ENCODE data around the gene VTI1A.
A peak's percentile ranks its signal among the peaks of the same experiment; 100 is the strongest.

The VTI1A gene

GRCh38 chr10:112803961-112804401 is 357.0 kb downstream of the VTI1A start:
- Histone ChIP-seq H3K4me3 (ENCODE audit: low read length in 2 of 2) (no peak overlapping the region), H3K27ac (ENCODE audit: low read depth in 2 of 2, low read length in 2 of 2) (peak overlapping the region; percentile 50 to 76), H3K9ac (ENCODE audit: low read depth in 1 of 2, low read length in 2 of 2) (peak overlapping the region in 1 of 2 donors; percentile 28), H3K27me3 (ENCODE audit: control insufficient read depth in 2 of 2, insufficient read depth in 2 of 2, low read length in 2 of 2) (no peaks in the 10 kb centered on the region), H3K36me3 (ENCODE audit: control insufficient read depth in 2 of 2, insufficient read depth in 2 of 2, low read length in 2 of 2) (no peaks in the 10 kb centered on the region), H3K9me3 (ENCODE audit: control insufficient read depth in 2 of 2, low read length in 2 of 2) (no peaks in the 10 kb centered on the region), H3K4me1 (ENCODE audit: control insufficient read depth in 2 of 2, insufficient read depth in 2 of 2, low read length in 2 of 2) (peaks cover 6 to 16% of the 10 kb centered on the region in 2 donors)

GRCh38 chr10:112805254-112805590 is 358.2 kb downstream of the VTI1A start:
- no peak overlapping the region for H3K27ac ChIP-seq (ENCODE audit: low read depth in 2 of 2, low read length in 2 of 2)
- no peaks in the 10 kb centered on the region for H3K9me3 ChIP-seq (ENCODE audit: control insufficient read depth in 2 of 2, low read length in 2 of 2)
- peaks cover 6 to 16% of the 10 kb centered on the region in 2 donors for H3K4me1 ChIP-seq (ENCODE audit: control insufficient read depth in 2 of 2, insufficient read depth in 2 of 2, low read length in 2 of 2)
- no peaks in the 10 kb centered on the region for H3K27me3 ChIP-seq (ENCODE audit: control insufficient read depth in 2 of 2, insufficient read depth in 2 of 2, low read length in 2 of 2)
- H3K9ac ChIP-seq (ENCODE audit: low read depth in 1 of 2, low read length in 2 of 2): no peak overlapping the region
- no peaks in the 10 kb centered on the region for H3K36me3 ChIP-seq (ENCODE audit: control insufficient read depth in 2 of 2, insufficient read depth in 2 of 2, low read length in 2 of 2)
- H3K4me3 ChIP-seq (ENCODE audit: low read length in 2 of 2): no peak overlapping the region

GRCh38 chr10:112805701-112806100 is 358.7 kb downstream of the VTI1A start:
- Histone ChIP-seq H3K4me1 (ENCODE audit: control insufficient read depth in 2 of 2, insufficient read depth in 2 of 2, low read length in 2 of 2) (peaks cover 6 to 16% of the 10 kb centered on the region in 2 donors), H3K27me3 (ENCODE audit: control insufficient read depth in 2 of 2, insufficient read depth in 2 of 2, low read length in 2 of 2) (no peaks in the 10 kb centered on the region), H3K4me3 (ENCODE audit: low read length in 2 of 2) (no peak overlapping the region), H3K9ac (ENCODE audit: low read depth in 1 of 2, low read length in 2 of 2) (no peak overlapping the region), H3K27ac (ENCODE audit: low read depth in 2 of 2, low read length in 2 of 2) (no peak overlapping the region), H3K36me3 (ENCODE audit: control insufficient read depth in 2 of 2, insufficient read depth in 2 of 2, low read length in 2 of 2) (peaks cover 0 to 3% of the 10 kb centered on the region in 2 donors), H3K9me3 (ENCODE audit: control insufficient read depth in 2 of 2, low read length in 2 of 2) (no peaks in the 10 kb centered on the region)

GRCh38 chr10:112807013-112807412 is 360.0 kb downstream of the VTI1A start:
- Histone ChIP-seq H3K36me3 (ENCODE audit: control insufficient read depth in 2 of 2, insufficient read depth in 2 of 2, low read length in 2 of 2) (peaks cover 0 to 3% of the 10 kb centered on the region in 2 donors), H3K4me3 (ENCODE audit: low read length in 2 of 2) (no peak overlapping the region), H3K9me3 (ENCODE audit: control insufficient read depth in 2 of 2, low read length in 2 of 2) (no peaks in the 10 kb centered on the region), H3K4me1 (ENCODE audit: control insufficient read depth in 2 of 2, insufficient read depth in 2 of 2, low read length in 2 of 2) (peaks cover 6 to 9% of the 10 kb centered on the region in 2 donors), H3K27ac (ENCODE audit: low read depth in 2 of 2, low read length in 2 of 2) (no peak overlapping the region), H3K9ac (ENCODE audit: low read depth in 1 of 2, low read length in 2 of 2) (no peak overlapping the region), H3K27me3 (ENCODE audit: control insufficient read depth in 2 of 2, insufficient read depth in 2 of 2, low read length in 2 of 2) (no peaks in the 10 kb centered on the region)

- Histone ChIP-seq H3K9me3 (ENCODE audit: control insufficient read depth in 2 of 2, low read length in 2 of 2) (no peaks in the 10 kb centered on the region), H3K36me3 (ENCODE audit: control insufficient read depth in 2 of 2, insufficient read depth in 2 of 2, low read length in 2 of 2) (peaks cover 0 to 3% of the 10 kb centered on the region in 2 donors), H3K27ac (ENCODE audit: low read depth in 2 of 2, low read length in 2 of 2) (no peak overlapping the region), H3K4me3 (ENCODE audit: low read length in 2 of 2) (no peak overlapping the region), H3K9ac (ENCODE audit: low read depth in 1 of 2, low read length in 2 of 2) (no peak overlapping the region), H3K27me3 (ENCODE audit: control insufficient read depth in 2 of 2, insufficient read depth in 2 of 2, low read length in 2 of 2) (no peaks in the 10 kb centered on the region), H3K4me1 (ENCODE audit: control insufficient read depth in 2 of 2, insufficient read depth in 2 of 2, low read length in 2 of 2) (no peaks in the 10 kb centered on the region)
Observed at GRCh38 chr10:112809736-112810135, 362.7 kb downstream of the VTI1A start.

GRCh38 chr10:112810711-112811151 is 363.7 kb downstream of the VTI1A start:
- Histone ChIP-seq H3K4me1 (ENCODE audit: control insufficient read depth in 2 of 2, insufficient read depth in 2 of 2, low read length in 2 of 2) (no peaks in the 10 kb centered on the region), H3K9ac (ENCODE audit: low read depth in 1 of 2, low read length in 2 of 2) (no peak overlapping the region), H3K9me3 (ENCODE audit: control insufficient read depth in 2 of 2, low read length in 2 of 2) (no peaks in the 10 kb centered on the region), H3K4me3 (ENCODE audit: low read length in 2 of 2) (no peak overlapping the region), H3K36me3 (ENCODE audit: control insufficient read depth in 2 of 2, insufficient read depth in 2 of 2, low read length in 2 of 2) (peaks cover 0 to 3% of the 10 kb centered on the region in 2 donors), H3K27me3 (ENCODE audit: control insufficient read depth in 2 of 2, insufficient read depth in 2 of 2, low read length in 2 of 2) (no peaks in the 10 kb centered on the region), H3K27ac (ENCODE audit: low read depth in 2 of 2, low read length in 2 of 2) (no peak overlapping the region)

GRCh38 chr10:112811741-112812551 is 364.9 kb downstream of the VTI1A start:
- peak overlapping the region; percentile 5 to 13 for H3K4me3 ChIP-seq (ENCODE audit: low read length in 2 of 2)
- H3K4me1 ChIP-seq (ENCODE audit: control insufficient read depth in 2 of 2, insufficient read depth in 2 of 2, low read length in 2 of 2): no peaks in the 10 kb centered on the region
- no peak overlapping the region for H3K27ac ChIP-seq (ENCODE audit: low read depth in 2 of 2, low read length in 2 of 2)
- H3K27me3 ChIP-seq (ENCODE audit: control insufficient read depth in 2 of 2, insufficient read depth in 2 of 2, low read length in 2 of 2): no peaks in the 10 kb centered on the region
- H3K36me3 ChIP-seq (ENCODE audit: control insufficient read depth in 2 of 2, insufficient read depth in 2 of 2, low read length in 2 of 2): peaks cover 0 to 3% of the 10 kb centered on the region in 2 donors
- H3K9ac ChIP-seq (ENCODE audit: low read depth in 1 of 2, low read length in 2 of 2): no peak overlapping the region
- H3K9me3 ChIP-seq (ENCODE audit: control insufficient read depth in 2 of 2, low read length in 2 of 2): no peaks in the 10 kb centered on the region

GRCh38 chr10:112812586-112812985 is 365.6 kb downstream of the VTI1A start:
- Histone ChIP-seq H3K36me3 (ENCODE audit: control insufficient read depth in 2 of 2, insufficient read depth in 2 of 2, low read length in 2 of 2) (peaks cover 0 to 3% of the 10 kb centered on the region in 2 donors), H3K27me3 (ENCODE audit: control insufficient read depth in 2 of 2, insufficient read depth in 2 of 2, low read length in 2 of 2) (no peaks in the 10 kb centered on the region), H3K4me3 (ENCODE audit: low read length in 2 of 2) (no peak overlapping the region), H3K9me3 (ENCODE audit: control insufficient read depth in 2 of 2, low read length in 2 of 2) (no peaks in the 10 kb centered on the region), H3K9ac (ENCODE audit: low read depth in 1 of 2, low read length in 2 of 2) (no peak overlapping the region), H3K4me1 (ENCODE audit: control insufficient read depth in 2 of 2, insufficient read depth in 2 of 2, low read length in 2 of 2) (no peaks in the 10 kb centered on the region), H3K27ac (ENCODE audit: low read depth in 2 of 2, low read length in 2 of 2) (no peak overlapping the region)

- Histone ChIP-seq H3K36me3 (ENCODE audit: control insufficient read depth in 2 of 2, insufficient read depth in 2 of 2, low read length in 2 of 2) (peaks cover 0 to 3% of the 10 kb centered on the region in 2 donors), H3K4me3 (ENCODE audit: low read length in 2 of 2) (no peak overlapping the region), H3K27ac (ENCODE audit: low read depth in 2 of 2, low read length in 2 of 2) (no peak overlapping the region), H3K9ac (ENCODE audit: low read depth in 1 of 2, low read length in 2 of 2) (no peak overlapping the region), H3K9me3 (ENCODE audit: control insufficient read depth in 2 of 2, low read length in 2 of 2) (no peaks in the 10 kb centered on the region), H3K27me3 (ENCODE audit: control insufficient read depth in 2 of 2, insufficient read depth in 2 of 2, low read length in 2 of 2) (no peaks in the 10 kb centered on the region), H3K4me1 (ENCODE audit: control insufficient read depth in 2 of 2, insufficient read depth in 2 of 2, low read length in 2 of 2) (no peaks in the 10 kb centered on the region)
Observed at GRCh38 chr10:112813866-112814591, 367.0 kb downstream of the VTI1A start.
